ENCODE measurements around the gene PPP1R15B. TPM values are rescaled to one million over a fixed set of nuclear protein-coding genes. Genes with fewer than 3 reads are reported as not detected.

PPP1R15B gene
- total RNA-seq, 1 donor from 2014 or later: 70.6 TPM

- intact Hi-C loops (cut with micrococcal nuclease): no loop called here
- ChIA-PET POLR2A (interaction anchor here (0.5 to 1.5 kb wide), 6 partner anchors 24 to 111 kb away, joined by 3 to 9 read pairs (median 5); no protein-coding TSS in a partner anchor), CTCF (interaction anchor here (4.0 kb wide), 1 partner anchor 10 kb away, joined by 24 read pairs; no protein-coding TSS in a partner anchor)
- DNase-seq (no peak), ATAC-seq (ENCODE audit: low read depth) (peak; percentile 35)
- H3K36me3 Mint-ChIP-seq (ENCODE audit: low read depth): peaks cover 39% of the 10 kb centered on the region
- no peaks in the 10 kb centered on the region for H3K27me3 Mint-ChIP-seq
- peaks cover 53% of the 10 kb centered on the region for H3K4me1 Mint-ChIP-seq
- H3K9me3 Mint-ChIP-seq: no peaks in the 10 kb centered on the region
- H3K27ac Mint-ChIP-seq: peak overlapping the region; percentile 84
- no peak for TF ChIP-seq CTCF (IDR thresholded peaks at IDR 0.05)
- H3K4me3 Mint-ChIP-seq: peak overlapping the region; percentile 58
Measured at GRCh38 chr1:204420039-204421004, 8.7 kb upstream of the PPP1R15B start.

GRCh38 chr1:204419064-204419403 lies 7.4 kb upstream of the PPP1R15B start:
- Mint-ChIP-seq H3K9me3 (no peaks in the 10 kb centered on the region), H3K27ac (peak overlapping the region; percentile 84), H3K4me3 (no peak overlapping the region), H3K36me3 (ENCODE audit: low read depth) (peaks cover 27% of the 10 kb centered on the region), H3K4me1 (peaks cover 56% of the 10 kb centered on the region), H3K27me3 (no peaks in the 10 kb centered on the region)
- DNase-seq (no peak), ATAC-seq (ENCODE audit: low read depth) (no peak)
- CTCF ChIA-PET: interaction anchor here (0.6 to 4.0 kb wide), 2 partner anchors 12 to 14 kb away, joined by 3 to 24 read pairs; no protein-coding TSS in a partner anchor
- intact Hi-C loops (cut with micrococcal nuclease): loop anchor here (2.0 to 10.0 kb wide), 2 partner anchors 14 to 866 kb away; no protein-coding TSS in a partner anchor
- no peak for TF ChIP-seq CTCF (IDR thresholded peaks at IDR 0.05)
- POLR2A ChIA-PET: interaction anchor here (2.1 kb wide), 1 partner anchor 12 kb away, joined by 9 read pairs; no protein-coding TSS in a partner anchor

GRCh38 chr1:204418174-204419063 lies 6.8 kb upstream of the PPP1R15B start:
- intact Hi-C loops (cut with micrococcal nuclease): loop anchor here (2.0 to 10.0 kb wide), 2 partner anchors 14 to 866 kb away; no protein-coding TSS in a partner anchor
- DNase-seq: no peak

More at GRCh38 chr1:204418174-204419063, 6.8 kb upstream of the PPP1R15B start:
- Mint-ChIP-seq H3K9me3 (no peaks in the 10 kb centered on the region), H3K4me3 (peak overlapping the region; percentile 29), H3K27me3 (no peaks in the 10 kb centered on the region), H3K4me1 (peaks cover 56% of the 10 kb centered on the region), H3K36me3 (ENCODE audit: low read depth) (peaks cover 22% of the 10 kb centered on the region), H3K27ac (peak overlapping the region; percentile 84)
- peak; percentile 90 for ATAC-seq (ENCODE audit: low read depth)
- POLR2A ChIA-PET: interaction anchor here (0.5 to 2.1 kb wide), 7 partner anchors 13 to 1091 kb away, joined by 3 to 9 read pairs (median 4); partner anchors contain the start of genes MDM4 and PIK3C2B
- TF ChIP-seq CTCF (IDR thresholded peaks at IDR 0.05): no peak
- CTCF ChIA-PET: interaction anchor here (1.2 to 4.0 kb wide), 3 partner anchors 12 to 85 kb away, joined by 3 to 24 read pairs (median 5); no protein-coding TSS in a partner anchor
